ENCODE results near the gene NFASC. TPM values are rescaled to one million over a fixed set of nuclear protein-coding genes. Genes with fewer than 3 reads are reported as not detected.

NFASC gene
- total and polyA plus RNA-seq, 9 of the 15 experiments (the other 6 are each of a cell fraction or from before 2014, with no cell fraction given), result 0.03 to 0.16 (median 0.06) TPM; not detected in 6

- TF ChIP-seq ZBTB49 (CRISPR knock-in tag; IDR thresholded peaks at IDR 0.05; ENCODE audit: borderline replicate concordance) (no peak), TFAM (CRISPR knock-in tag; conservative IDR thresholded peaks at IDR 0.05) (no peak), ZNF143 (CRISPR knock-in tag; IDR thresholded peaks at IDR 0.05) (no peak), FOSL1 (tag; conservative IDR thresholded peaks at IDR 0.05) (no peak), BRCA1 (IDR thresholded peaks at IDR 0.05) (no peak), BRCA1 (CRISPR knock-in tag; IDR thresholded peaks at IDR 0.05) (no peak), ZNF184 (CRISPR knock-in tag; IDR thresholded peaks at IDR 0.05) (no peak), FOXO4 (CRISPR knock-in tag; IDR thresholded peaks at IDR 0.05) (no peak), ZNF785 (CRISPR knock-in tag; IDR thresholded peaks at IDR 0.05) (no peak), TCFL5 (CRISPR knock-in tag; conservative IDR thresholded peaks at IDR 0.05) (no peak), ARID2 (IDR thresholded peaks at IDR 0.05) (no peak)
These were observed 167.6 kb downstream of the NFASC start (continued) for GRCh38 chr1:205038132-205038786.

All from K562 (cell line).